ENCODE results near the gene CCT7.

CCT7 gene

DNA sequence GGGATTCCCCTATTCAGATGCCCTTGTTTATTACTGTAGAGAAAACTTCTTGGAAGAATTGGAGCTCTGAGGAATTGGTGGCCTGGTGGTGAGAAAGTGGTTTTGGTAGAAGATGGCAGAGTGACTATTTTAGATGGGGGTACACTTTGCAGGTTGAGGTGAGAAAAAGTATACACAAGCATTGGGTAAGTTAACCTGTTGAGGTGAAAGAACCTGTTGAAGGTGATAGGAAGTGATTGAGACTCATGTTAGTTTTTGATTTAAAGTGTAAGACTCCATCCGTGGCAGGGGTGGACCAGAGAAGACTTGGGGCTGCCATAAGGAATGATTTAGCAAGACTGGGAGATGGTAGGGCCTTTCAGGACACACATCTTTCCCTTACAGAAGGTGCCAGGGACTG lies 3.1 kb downstream of the CCT7 start:
- TF ChIP-seq, protein P1, sequence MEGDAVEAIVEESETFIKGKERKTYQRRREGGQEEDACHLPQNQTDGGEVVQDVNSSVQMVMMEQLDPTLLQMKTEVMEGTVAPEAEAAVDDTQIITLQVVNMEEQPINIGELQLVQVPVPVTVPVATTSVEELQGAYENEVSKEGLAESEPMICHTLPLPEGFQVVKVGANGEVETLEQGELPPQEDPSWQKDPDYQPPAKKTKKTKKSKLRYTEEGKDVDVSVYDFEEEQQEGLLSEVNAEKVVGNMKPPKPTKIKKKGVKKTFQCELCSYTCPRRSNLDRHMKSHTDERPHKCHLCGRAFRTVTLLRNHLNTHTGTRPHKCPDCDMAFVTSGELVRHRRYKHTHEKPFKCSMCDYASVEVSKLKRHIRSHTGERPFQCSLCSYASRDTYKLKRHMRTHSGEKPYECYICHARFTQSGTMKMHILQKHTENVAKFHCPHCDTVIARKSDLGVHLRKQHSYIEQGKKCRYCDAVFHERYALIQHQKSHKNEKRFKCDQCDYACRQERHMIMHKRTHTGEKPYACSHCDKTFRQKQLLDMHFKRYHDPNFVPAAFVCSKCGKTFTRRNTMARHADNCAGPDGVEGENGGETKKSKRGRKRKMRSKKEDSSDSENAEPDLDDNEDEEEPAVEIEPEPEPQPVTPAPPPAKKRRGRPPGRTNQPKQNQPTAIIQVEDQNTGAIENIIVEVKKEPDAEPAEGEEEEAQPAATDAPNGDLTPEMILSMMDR (IDR thresholded peaks at IDR 0.05; ENCODE audit: borderline replicate concordance, insufficient read depth, low read depth, low read length): no peak
- no peak overlapping the region for H3K4me3 ChIP-seq (ENCODE audit: low read depth, low read length)

- TF ChIP-seq, protein P1 (IDR thresholded peaks at IDR 0.05; ENCODE audit: borderline replicate concordance, insufficient read depth, low read depth, low read length): no peak
- no peak overlapping the region for H3K4me3 ChIP-seq (ENCODE audit: low read depth, low read length)
These were observed 4.0 kb downstream of the CCT7 start for GRCh38 chr2:73238149-73238548.

DNA sequence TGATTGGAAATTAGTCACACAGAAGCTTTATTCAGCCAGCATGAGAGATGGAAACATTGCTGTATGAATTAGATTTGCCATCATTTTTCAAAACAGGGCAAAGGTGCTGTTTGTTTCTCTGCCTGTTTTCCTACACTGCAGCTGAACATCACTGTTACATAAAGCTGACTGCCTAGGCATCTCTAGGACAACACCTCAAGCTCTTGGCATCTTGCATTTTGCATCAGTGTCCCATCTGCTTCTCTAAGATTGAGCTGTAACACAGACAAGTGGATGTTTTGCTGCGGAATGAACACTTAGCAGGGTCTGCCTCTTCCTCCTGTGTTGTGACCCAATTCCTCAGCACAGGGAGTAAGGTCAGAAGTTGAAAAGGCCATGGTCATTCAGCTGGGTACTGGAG lies 4.9 kb downstream of the CCT7 start:
- TF ChIP-seq, protein P1 (IDR thresholded peaks at IDR 0.05; ENCODE audit: borderline replicate concordance, insufficient read depth, low read depth, low read length): no peak
- H3K4me3 ChIP-seq (ENCODE audit: low read depth, low read length): no peak overlapping the region

DNA sequence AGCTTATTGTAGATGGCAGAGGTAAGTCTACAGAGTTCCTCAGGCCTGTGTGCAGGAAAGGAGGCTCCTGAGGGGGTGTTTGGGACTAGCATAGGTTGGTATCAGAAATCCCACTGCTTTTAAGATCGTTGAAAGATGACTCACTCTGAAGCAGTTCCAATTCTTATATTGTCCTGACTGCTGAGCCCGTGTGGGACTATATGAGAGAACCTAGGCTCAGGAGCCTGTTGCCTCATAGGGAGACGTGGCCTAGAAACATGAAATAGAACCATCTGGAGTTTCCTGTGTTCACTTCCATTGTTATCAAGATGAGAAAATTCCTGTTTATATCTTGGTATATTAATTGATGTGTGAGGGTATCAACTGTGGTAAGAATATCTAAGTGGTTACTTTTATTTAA lies 5.7 kb downstream of the CCT7 start:
- TF ChIP-seq, protein P1 (IDR thresholded peaks at IDR 0.05; ENCODE audit: borderline replicate concordance, insufficient read depth, low read depth, low read length): no peak
- H3K4me3 ChIP-seq (ENCODE audit: low read depth, low read length): no peak overlapping the region

DNA sequence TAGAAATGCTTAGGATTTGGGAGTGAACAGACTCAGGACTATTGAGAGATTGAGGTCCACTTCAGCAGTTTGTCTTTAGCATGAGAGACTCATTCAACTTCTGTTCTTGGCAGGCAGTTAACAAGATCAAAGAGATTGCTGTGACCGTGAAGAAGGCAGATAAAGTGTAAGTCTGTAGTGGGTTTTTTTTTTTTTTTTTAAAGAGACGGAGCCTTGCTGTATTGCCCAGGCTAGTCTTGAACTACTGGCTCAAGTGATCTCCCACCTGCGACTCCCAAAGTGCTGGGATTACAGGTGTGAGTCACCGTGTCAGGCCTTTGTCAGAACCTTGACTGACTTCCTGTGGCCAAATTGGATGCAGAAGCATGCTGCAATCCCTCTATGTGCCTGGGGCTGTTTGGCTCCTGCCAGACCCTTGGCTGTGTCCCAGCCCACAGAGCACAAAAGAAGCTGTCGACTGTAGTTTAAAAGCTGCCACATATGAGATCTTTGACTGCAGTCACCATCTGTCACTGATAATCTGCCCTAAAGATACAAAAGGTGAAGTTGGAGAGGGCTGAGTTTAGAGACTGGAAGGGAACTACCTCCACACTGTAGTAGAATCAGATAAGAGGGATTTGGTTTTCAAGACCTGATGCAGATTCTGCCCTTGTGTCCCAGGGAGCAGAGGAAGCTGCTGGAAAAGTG lies 9.9 kb downstream of the CCT7 start:
- TF ChIP-seq, protein P1 (IDR thresholded peaks at IDR 0.05; ENCODE audit: borderline replicate concordance, insufficient read depth, low read depth, low read length): no peak
- no peak overlapping the region for H3K4me3 ChIP-seq (ENCODE audit: low read depth, low read length)

DNA sequence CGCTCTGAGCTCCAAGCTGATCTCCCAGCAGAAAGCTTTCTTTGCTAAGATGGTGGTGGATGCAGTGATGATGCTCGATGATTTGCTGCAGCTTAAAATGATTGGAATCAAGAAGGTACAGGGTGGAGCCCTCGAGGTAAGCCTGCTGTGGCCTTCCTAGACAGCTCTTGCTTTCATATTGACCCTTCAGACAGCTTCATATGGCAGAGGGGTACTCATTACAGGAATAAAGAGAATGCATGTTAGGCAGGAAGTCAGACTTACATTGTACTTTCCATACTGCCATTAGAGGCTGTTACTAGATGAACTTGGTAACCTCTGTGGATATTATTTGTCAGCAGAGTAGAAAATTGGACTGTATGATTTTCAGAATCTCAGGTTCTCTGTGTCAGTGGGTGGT lies 10.5 kb downstream of the CCT7 start:
- H3K4me3 ChIP-seq (ENCODE audit: low read depth, low read length): no peak overlapping the region
- TF ChIP-seq, protein P1 (IDR thresholded peaks at IDR 0.05; ENCODE audit: borderline replicate concordance, insufficient read depth, low read depth, low read length): no peak

- TF ChIP-seq, protein P1 (IDR thresholded peaks at IDR 0.05; ENCODE audit: borderline replicate concordance, insufficient read depth, low read depth, low read length): no peak
- H3K4me3 ChIP-seq (ENCODE audit: low read depth, low read length): no peak overlapping the region
These were observed 12.7 kb downstream of the CCT7 start for GRCh38 chr2:73246850-73247249.

All from GM12875 (cell line).